ENCODE measurements around the gene SLC35E3.

- no peak for TF ChIP-seq CTCF (IDR thresholded peaks at IDR 0.05)
- TF ChIP-seq POLR2A (IDR thresholded peaks at IDR 0.05), result no peak
- TF ChIP-seq POLR2AphosphoS5 (IDR thresholded peaks at IDR 0.05), result no peak
- no peak for TF ChIP-seq EP300 (IDR thresholded peaks at IDR 0.05)
These were observed 536 bp upstream of the SLC35E3 start for GRCh38 chr12:68745376-68745903.

Data from sigmoid colon (tissue), 4 donors.